Esophagus muscularis mucosa (tissue), 4 donors: ENCODE data around the gene UBXN6.

Source experiments
- CTCF ChIP-seq, 3 experiments: fragments of 200-600 bp in 2 of 3; fragments of 450-650 bp in 1 of 3; sonication (generic) in 2 of 3; IDR thresholded peaks; one replicate each; pipeline ENCODE4 v1.5.1; 2017 to 2019; ENCODE audit warnings: antibody characterized with exemption in 3 of 3, mild to moderate bottlenecking in 2 of 3, moderate library complexity in 1 of 3
- EP300 ChIP-seq: sonication (generic); formaldehyde crosslinking; IDR thresholded peaks from one replicate; pipeline ENCODE4 v1.6.1; 2017; ENCODE audit warnings: antibody characterized with exemption
- POLR2A ChIP-seq: fragments of 450-650 bp; IDR thresholded peaks from one replicate; pipeline ENCODE4 v1.6.1; 2017; ENCODE audit warnings: antibody characterized with exemption, moderate library complexity, mild to moderate bottlenecking, low read depth
- POLR2AphosphoS5 ChIP-seq, 2 donors: sonication (generic); formaldehyde crosslinking; IDR thresholded peaks; one replicate each; pipeline ENCODE4 v1.6.1; 2017; ENCODE audit warnings: antibody characterized with exemption in 2 of 2

- TF ChIP-seq EP300 (no peak), CTCF (IDR thresholded peaks at IDR 0.05) (no peak), POLR2A (no peak), POLR2AphosphoS5 (IDR thresholded peaks at IDR 0.05) (no peak)
Measured at GRCh38 chr19:4432918-4433506, 24.6 kb downstream of the UBXN6 start.
